ENCODE data around the gene PDCD4. TPM values are rescaled to one million over a fixed set of nuclear protein-coding genes. Genes with fewer than 3 reads are reported as not detected.

PDCD4 gene
- polyA plus RNA-seq = 319 TPM

DNA sequence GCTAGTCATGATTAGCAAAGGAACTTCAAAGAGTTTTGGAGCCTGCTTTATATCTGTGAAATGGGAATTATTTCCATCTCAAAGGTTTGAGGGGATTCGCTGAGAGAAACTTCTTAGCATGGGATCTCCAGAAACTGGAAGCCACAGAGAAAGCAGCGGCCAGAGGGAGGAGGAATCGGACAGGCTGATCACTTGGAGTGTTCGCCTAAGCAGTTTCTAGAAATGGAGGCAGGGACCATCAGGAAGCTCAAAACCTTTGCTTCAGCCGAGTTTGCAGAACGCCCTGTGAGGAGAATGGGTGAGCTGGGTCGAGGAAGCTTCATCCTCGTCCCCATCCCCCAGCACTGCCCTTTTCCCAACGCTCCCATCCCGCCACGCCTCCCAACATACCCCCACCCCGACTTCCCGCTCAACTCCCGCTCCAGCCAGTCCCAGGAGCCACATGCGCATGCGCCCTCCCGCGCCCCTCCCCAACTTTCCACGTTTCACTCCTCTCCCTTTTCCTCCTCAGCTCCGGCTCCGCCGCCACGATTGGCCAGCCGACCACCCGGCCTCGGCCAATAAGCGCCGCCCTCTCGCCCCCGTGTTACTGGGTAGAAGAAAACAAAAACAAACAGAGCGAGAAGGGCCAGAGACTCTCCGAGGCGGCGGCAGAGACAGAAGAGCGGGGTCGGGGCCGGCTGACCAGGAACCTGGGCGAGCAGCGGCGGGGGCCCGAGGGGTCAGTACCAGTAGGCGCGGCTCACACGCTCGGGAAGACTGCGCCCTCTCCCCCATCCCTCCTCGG lies at the start of gene PDCD4:
Gene PDCD4, plus strand, starts transcription at position 631 of the 787 bp plus-strand sequence. CDS start 4,100 bp downstream, outside the sequence.
- no peaks in the 10 kb centered on the region for H3K9me3 Mint-ChIP-seq
- peak within 1 kb of the TSS; percentile 89 to 96 (median 96) for H3K4me3 Mint-ChIP-seq
- H3K27me3 Mint-ChIP-seq = no peaks in the 10 kb centered on the region
- peaks cover 43 to 55% (median 45%) of the 10 kb centered on the region in 3 donors for H3K4me1 Mint-ChIP-seq
- peak within 1 kb of the TSS; percentile 81 to 98 (median 97) for H3K27ac Mint-ChIP-seq
- H3K36me3 Mint-ChIP-seq = no peaks in the 10 kb centered on the region

DNA sequence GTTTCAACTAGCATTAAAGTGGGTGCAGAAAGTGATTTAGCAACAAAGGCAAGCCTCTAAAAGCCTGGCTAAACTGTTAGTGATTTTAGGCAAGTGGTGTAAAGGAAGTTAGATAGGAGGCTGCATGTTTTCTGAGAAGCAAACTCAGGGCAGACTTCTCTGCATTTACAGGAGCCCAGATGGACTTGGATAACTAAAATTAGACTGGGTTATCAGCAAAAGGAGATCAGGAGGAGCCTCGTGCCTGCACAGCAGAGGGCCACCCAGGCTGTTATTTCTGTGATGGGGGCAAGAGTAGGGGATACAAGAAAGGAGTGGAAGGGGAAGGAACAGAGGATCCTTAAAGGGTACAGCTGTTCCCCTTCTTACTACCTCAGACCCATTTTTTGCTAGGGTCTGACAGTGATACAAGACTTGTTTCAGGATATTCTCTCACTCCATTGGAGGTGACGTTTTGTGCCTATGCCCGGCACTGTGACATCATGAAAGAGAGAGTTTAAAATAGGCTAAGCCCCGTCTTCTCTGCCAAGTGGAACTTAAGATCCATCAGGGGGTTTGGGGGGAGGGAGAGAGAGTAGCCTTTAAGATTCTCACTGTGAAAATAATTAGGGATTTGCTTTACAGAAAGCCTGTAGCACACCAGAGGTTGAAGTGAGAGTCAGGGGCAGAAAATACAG lies 49.6 kb upstream of the PDCD4 start:
- Mint-ChIP-seq H3K9me3 (no peaks in the 10 kb centered on the region), H3K36me3 (peaks cover 1% of the 10 kb centered on the region), H3K27me3 (no peaks in the 10 kb centered on the region), H3K27ac (no peak overlapping the region), H3K4me1 (peaks cover 13 to 36% (median 20%) of the 10 kb centered on the region in 3 donors), H3K4me3 (no peak overlapping the region)

DNA sequence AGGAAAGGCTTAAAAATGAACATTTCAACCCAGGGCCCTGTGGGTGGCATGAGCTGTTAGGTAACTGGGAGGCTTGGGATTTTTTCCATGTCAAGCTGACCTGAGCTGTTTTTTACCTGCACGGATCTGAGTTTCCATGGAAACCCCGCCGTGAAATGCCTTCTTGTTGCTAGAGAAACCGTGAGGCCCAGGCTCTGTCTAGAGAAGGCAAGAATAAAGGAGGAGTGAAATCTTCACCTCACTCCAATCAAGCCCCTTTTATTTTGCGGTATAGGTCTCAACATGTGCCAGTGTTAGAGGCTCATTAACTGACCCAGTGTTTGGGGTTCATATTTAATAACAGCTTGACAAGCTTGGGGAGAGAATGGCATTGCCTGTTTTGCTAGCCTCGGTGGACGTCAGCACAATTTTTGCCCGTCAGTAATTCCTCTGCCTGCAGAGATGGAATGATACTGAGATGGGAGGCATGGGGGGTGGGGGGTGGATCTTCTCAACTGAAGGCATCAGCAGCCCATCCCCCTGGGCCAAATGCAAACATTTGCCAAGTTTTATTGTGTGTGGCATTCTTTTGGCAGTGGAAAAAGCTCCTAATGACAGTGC lies 48.9 kb upstream of the PDCD4 start:
- H3K9me3 Mint-ChIP-seq = no peaks in the 10 kb centered on the region
- no peaks in the 10 kb centered on the region for H3K27me3 Mint-ChIP-seq
- no peaks in the 10 kb centered on the region for H3K36me3 Mint-ChIP-seq
- peaks cover 9 to 30% (median 14%) of the 10 kb centered on the region in 3 donors for H3K4me1 Mint-ChIP-seq
- peak overlapping the region in 1 of 4 donors; percentile 5 for H3K4me3 Mint-ChIP-seq
- no peak overlapping the region for H3K27ac Mint-ChIP-seq

DNA sequence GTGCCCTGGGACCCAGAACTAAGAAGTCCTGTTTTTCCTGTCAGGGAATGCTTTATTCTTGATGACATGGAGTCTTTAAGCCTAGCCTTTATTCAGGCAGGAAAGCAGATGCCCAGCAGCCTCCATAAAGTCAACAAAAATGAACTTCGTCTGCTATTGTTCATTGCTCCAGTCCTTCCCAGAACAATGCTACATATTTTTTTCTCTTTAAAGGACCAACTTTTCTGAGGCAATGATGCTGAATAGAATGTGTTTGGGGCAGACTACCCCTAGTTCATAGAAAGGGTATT lies 47.6 kb upstream of the PDCD4 start:
- Mint-ChIP-seq H3K9me3 (no peaks in the 10 kb centered on the region), H3K27ac (no peak overlapping the region), H3K4me1 (peaks cover 12 to 29% (median 14%) of the 10 kb centered on the region in 3 donors), H3K27me3 (no peaks in the 10 kb centered on the region), H3K36me3 (no peaks in the 10 kb centered on the region), H3K4me3 (no peak overlapping the region)

DNA sequence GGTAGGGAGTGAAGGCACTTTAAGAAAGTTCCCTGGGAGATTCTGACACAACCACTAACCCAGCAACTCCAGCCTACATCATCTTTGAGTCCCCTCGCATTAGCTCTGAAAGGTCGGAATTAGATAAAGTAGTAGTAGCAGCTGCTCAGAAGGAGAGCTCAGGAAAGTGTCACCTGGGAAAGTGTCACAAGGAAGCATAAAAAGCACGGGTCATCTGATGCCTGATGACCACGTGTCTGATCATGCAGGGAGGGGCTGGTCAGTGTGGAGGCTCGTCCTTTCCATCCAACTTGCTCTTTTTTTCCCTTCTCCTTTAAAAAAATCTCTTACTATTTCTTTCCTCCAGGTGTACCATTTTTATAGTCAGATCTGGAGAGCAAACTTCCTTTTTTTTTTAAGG lies 47.1 kb upstream of the PDCD4 start:
- Mint-ChIP-seq H3K4me1 (peaks cover 12 to 29% (median 15%) of the 10 kb centered on the region in 3 donors), H3K27me3 (no peaks in the 10 kb centered on the region), H3K27ac (no peak overlapping the region), H3K9me3 (no peaks in the 10 kb centered on the region), H3K4me3 (no peak overlapping the region), H3K36me3 (no peaks in the 10 kb centered on the region)

DNA sequence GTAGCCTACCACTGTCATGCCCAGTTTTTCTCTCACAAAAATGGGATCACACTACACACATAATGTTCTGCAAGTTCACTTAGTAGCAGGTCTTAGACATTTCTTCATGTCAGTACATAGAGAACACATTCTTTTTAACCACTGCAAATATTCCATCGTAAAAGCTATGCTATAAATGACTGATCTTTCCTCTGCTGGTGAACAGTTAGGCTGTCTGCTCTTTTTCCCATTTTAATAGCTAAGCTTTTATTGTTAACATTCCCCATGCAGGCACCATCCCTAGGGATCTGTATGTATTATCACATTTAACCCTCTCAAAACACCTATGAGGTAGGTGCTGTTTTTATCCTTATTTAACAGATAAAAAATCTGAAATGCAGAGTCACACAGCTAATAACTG lies 46.2 kb upstream of the PDCD4 start:
- H3K27me3 Mint-ChIP-seq = no peaks in the 10 kb centered on the region
- no peak overlapping the region for H3K27ac Mint-ChIP-seq

DNA sequence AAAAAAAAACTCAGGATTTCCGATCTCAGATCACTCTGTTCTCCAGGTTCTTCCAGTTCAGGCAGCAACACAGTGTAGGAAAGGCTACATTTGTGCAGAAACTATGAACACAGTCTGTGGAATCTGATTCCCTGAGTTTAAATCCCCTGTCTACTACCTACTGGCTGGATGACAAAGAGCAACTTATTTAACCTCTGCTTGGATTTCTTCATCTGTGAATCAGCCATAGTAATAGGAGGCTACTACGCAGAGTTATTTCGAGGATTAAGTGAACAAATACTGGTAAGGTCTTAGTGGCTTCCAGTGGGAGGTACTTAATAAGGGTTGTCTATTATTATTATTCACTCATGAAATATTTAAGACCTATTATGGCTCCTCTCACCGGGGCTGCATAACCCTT lies 44.3 kb upstream of the PDCD4 start:
- Mint-ChIP-seq H3K36me3 (no peaks in the 10 kb centered on the region), H3K9me3 (no peaks in the 10 kb centered on the region), H3K4me1 (peaks cover 17 to 24% (median 23%) of the 10 kb centered on the region in 3 donors), H3K27me3 (no peaks in the 10 kb centered on the region), H3K4me3 (no peak overlapping the region), H3K27ac (no peak overlapping the region)

More for the DNA sequence above, 46.2 kb upstream of the PDCD4 start:
- no peaks in the 10 kb centered on the region for H3K9me3 Mint-ChIP-seq
- H3K36me3 Mint-ChIP-seq = no peaks in the 10 kb centered on the region
- peaks cover 17 to 35% (median 23%) of the 10 kb centered on the region in 3 donors for H3K4me1 Mint-ChIP-seq
- no peak overlapping the region for H3K4me3 Mint-ChIP-seq

DNA sequence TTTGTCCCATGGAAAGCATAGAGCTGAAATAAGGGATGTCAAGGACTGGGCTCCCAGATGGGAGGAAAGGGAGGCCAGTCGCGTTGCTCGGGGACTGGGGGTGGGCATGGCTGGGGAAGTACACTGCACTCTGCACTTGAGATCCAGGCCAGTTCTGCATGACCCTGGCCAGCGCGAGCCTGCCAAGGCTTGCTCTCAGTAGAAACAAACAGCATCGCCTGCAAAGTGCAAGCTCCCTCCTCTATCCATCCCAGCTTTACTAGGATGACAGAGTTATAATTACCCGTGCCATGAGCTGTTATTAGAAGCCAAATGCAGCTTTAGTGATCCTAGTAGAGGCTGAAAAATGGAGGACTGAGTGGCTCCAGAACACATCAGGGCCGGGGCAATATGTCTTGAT lies 43.9 kb upstream of the PDCD4 start:
- Mint-ChIP-seq H3K27ac (peak overlapping the region in 1 of 3 donors; percentile 10), H3K27me3 (no peaks in the 10 kb centered on the region), H3K4me3 (no peak overlapping the region), H3K36me3 (no peaks in the 10 kb centered on the region), H3K9me3 (no peaks in the 10 kb centered on the region), H3K4me1 (peaks cover 17 to 23% (median 23%) of the 10 kb centered on the region in 3 donors)

DNA sequence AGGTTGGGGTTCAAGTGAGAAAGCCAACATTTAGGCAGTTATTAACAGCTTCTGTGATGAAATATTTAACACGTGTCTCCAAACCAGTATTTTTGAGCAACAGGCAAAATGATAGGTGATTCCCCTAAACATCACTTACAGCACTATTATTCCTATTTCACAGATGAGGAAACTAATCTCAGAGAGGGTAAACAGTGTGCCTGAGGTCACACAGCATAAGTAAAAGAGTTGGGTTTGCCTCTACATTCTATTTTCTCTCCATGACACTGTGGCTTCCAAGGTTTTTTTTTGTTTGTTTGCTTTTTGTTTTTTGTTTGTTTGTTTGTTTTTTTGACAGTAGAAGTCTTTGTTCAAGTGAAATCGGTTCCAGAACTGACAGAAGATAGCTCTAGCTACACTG lies 43.2 kb upstream of the PDCD4 start:
- Mint-ChIP-seq H3K27me3 (no peaks in the 10 kb centered on the region), H3K4me3 (no peak overlapping the region), H3K9me3 (no peaks in the 10 kb centered on the region), H3K36me3 (no peaks in the 10 kb centered on the region), H3K27ac (no peak overlapping the region), H3K4me1 (peaks cover 13 to 19% (median 17%) of the 10 kb centered on the region in 3 donors)

DNA sequence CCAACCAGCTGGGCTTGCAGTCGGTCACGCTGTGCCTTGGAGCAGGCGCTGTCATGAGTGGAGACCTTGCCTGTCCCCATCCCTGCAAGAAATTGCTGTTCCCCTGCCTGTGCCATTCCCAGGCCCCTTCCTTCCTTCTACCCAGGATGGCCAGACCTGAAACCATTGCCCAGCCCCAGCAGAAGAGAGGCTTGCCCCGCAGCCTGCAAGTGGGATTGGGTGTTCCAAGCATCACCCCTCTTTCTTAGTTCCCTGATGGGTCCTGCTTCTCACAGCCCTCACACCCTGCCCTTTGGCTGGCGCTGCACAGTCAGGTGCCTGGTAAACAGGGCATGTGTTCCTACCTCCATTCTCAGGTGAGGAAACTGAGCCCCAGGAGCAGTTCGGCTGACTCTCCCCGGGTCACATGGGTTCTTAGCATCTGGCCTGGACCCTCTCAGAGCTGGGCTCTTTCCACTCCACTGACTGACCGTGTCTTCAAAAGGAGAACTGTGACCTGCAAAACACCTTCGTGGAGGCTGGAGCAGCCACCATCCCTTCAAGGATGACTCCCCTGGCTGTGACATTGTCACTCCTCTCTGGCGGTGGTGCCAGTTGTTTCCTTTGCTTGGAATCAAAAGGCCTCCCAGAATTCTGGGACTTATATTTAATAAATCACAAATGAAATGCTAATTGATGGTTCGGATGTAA lies 41.9 kb upstream of the PDCD4 start:
- H3K36me3 Mint-ChIP-seq = no peaks in the 10 kb centered on the region
- no peak overlapping the region for H3K27ac Mint-ChIP-seq
- H3K4me3 Mint-ChIP-seq = peak overlapping the region in 1 of 4 donors; percentile 59
- H3K27me3 Mint-ChIP-seq = no peaks in the 10 kb centered on the region
- H3K9me3 Mint-ChIP-seq = no peaks in the 10 kb centered on the region
- H3K4me1 Mint-ChIP-seq = peaks cover 8 to 17% (median 11%) of the 10 kb centered on the region in 3 donors

DNA sequence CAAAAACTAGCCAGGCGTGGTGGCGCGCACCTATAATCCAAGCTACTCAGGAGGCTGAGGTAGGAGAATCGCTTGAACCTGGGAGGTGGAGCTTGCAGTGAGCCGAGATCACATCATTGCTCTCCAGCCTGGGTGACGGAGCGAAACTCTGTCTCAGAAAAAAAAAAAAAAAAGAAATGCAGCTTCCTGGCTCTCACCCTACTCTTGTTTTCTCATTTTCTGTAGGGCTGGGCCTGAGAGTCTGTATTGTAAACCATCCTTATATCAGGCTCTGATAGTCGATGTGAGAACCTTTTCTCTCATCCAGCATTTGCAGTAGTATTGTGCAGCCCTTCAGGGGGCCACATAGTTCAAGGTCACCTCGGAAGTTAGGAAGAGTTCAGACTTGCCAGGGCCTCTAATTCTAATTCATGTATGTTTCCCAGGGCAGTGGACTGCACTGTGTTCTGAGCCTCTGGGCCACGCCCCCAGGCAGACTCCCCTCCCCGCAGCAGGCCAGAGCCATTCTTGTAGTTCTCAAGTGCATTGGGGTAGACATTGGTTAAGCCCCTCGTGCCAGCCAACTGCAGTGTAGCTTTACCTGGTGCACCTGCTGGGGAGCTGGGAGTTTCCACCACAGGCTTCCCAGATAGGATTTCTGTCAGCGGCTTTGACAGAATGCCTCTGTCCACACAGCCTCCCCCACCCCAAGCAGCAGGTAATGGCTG lies 38.3 kb upstream of the PDCD4 start:
- Mint-ChIP-seq H3K4me3 (no peak overlapping the region), H3K27me3 (no peaks in the 10 kb centered on the region), H3K27ac (no peak overlapping the region), H3K9me3 (no peaks in the 10 kb centered on the region), H3K4me1 (peaks cover 11 to 29% (median 20%) of the 10 kb centered on the region in 3 donors), H3K36me3 (no peaks in the 10 kb centered on the region)

DNA sequence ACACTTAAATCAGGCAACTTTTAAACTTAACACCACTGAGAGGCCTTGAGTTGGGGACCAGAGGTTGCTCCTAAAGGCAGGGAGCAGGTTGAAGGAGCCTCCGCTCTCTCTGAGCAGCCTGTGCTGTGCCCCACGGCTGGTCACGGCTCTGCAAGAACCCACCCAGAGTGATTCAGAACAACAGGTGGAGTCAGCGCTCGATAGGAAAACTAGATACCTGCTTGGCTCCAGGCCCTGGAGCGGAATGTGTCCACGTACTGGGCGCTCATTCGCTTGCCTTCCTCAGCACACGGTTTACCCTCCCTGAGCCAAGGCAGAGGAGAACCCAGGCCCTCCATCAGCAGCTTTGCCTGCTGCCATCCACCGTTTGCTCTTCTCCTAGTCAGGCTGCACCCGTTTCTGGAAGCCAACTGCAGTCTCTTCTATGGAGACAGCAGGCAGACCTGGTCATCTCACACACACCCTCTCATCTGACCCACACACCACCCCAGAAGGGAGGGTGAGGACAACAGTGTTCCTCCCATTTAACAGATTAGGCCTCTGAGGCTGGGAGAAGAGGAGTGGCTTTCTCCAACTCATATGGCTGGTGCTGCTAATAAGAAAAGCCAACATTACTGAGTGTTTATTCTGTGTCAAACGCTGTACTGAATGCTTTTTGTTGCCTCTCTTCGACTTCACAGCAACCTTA lies 37.6 kb upstream of the PDCD4 start:
- Mint-ChIP-seq H3K4me1 (peaks cover 8 to 29% (median 20%) of the 10 kb centered on the region in 3 donors), H3K27ac (no peak overlapping the region), H3K4me3 (no peak overlapping the region), H3K36me3 (no peaks in the 10 kb centered on the region), H3K27me3 (no peaks in the 10 kb centered on the region), H3K9me3 (no peaks in the 10 kb centered on the region)

DNA sequence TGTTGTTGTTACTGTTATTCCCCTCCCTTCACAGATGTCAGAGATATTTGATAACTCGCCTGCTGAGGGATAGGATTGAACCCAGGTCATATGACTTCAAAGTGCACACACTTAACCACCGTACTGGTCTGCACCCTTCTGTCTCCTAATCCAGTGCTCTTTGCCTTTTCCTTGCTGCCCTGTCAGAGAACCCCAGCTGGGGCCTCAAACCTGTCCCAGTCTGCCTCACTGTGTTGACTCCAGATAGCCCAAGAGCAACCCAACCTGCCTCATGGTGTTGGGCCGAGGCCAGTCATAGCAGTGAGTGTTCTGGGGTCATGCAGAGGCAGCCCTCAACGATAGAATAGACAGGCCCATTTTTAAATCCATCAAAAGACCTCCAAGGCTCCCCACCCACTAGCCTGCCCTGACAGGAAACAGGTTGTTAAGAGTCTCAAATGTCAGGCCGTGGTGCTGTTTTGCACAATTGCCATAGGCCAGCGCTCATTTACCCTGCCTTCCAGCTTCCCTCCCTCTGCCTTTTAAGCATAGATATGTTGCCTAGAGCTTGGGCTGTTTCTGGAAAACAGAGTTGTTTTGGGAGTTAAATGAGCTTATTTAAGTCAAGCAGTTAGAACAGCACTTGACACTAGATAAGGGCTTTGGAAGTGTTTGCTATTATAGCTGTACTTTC lies 37.0 kb upstream of the PDCD4 start:
- no peaks in the 10 kb centered on the region for H3K36me3 Mint-ChIP-seq
- H3K27ac Mint-ChIP-seq = no peak overlapping the region
- no peaks in the 10 kb centered on the region for H3K27me3 Mint-ChIP-seq
- no peak overlapping the region for H3K4me3 Mint-ChIP-seq
- H3K9me3 Mint-ChIP-seq = no peaks in the 10 kb centered on the region
- peaks cover 8 to 27% (median 20%) of the 10 kb centered on the region in 3 donors for H3K4me1 Mint-ChIP-seq

DNA sequence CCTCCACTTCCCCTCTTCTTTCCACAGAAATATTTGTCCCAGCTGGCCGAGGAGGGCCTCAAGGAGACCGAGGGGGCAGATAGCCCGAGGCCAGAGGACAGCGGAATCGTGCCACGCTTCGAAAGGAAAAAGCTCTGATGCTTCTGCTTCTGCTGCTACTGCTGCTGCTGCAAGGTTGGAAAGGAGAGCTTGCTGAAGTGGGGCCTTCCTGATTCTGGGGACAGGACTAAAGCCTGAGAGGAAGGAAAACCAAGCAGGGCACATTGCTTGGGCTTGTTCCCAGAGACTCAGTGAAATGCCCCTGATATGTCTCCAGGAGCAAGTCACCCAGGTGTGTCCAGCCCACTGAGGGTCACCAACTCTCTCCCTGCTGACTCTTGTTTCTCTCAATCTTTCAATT lies 35.9 kb upstream of the PDCD4 start:
- Mint-ChIP-seq H3K4me1 (peaks cover 4 to 21% (median 14%) of the 10 kb centered on the region in 3 donors), H3K27ac (no peak overlapping the region), H3K36me3 (no peaks in the 10 kb centered on the region), H3K4me3 (peak overlapping the region in 1 of 4 donors; percentile 55), H3K27me3 (no peaks in the 10 kb centered on the region), H3K9me3 (no peaks in the 10 kb centered on the region)
